ENCODE measurements around the gene MTFR1L. TPM values are rescaled to one million over a fixed set of nuclear protein-coding genes. Genes with fewer than 3 reads are reported as not detected.

The MTFR1L gene
- total RNA-seq, 1 donor: 46.6 TPM

DNA sequence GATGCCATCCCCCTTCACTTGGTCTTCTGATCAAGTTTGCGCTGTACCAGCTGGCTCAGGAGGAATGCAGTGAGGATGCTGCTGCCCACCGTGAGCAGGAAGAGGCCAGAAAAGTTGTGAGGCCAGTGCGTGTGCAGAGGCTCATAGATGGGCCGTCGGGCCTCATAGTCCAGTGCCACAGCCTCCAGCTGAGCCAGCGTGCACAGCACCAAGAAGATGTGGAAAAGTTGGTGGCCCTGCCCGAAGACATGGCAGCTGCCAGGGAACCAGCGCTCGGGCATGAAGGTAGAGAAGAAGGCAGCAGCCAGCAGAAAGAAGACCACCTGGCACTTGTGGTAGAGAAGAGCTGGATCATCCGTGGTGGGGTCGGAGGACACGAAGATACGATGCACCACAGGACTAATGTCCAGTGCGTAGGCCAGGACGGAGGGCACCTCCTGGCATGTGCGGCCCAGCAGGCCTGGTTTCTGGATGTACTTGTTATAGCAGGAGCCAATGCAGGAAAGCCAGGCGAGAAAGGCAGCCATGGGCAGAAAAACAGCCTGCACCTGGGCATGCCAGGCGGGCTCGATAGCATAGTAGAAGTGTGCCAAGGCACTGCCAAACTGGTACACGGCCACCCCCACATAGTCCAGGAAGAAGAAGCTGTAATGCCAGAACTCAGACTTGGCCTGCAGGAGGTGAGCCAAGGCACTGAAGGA, 43.2 kb downstream of the MTFR1L start:
- no peak for DNase-seq (ENCODE audit: low read depth)
- no peak overlapping the region for H3K4me3 ChIP-seq (ENCODE audit: low read depth, low read length)
- no peak for TF ChIP-seq CTCF (IDR thresholded peaks at IDR 0.05; ENCODE audit: insufficient read depth, low read depth, low read length)

DNA sequence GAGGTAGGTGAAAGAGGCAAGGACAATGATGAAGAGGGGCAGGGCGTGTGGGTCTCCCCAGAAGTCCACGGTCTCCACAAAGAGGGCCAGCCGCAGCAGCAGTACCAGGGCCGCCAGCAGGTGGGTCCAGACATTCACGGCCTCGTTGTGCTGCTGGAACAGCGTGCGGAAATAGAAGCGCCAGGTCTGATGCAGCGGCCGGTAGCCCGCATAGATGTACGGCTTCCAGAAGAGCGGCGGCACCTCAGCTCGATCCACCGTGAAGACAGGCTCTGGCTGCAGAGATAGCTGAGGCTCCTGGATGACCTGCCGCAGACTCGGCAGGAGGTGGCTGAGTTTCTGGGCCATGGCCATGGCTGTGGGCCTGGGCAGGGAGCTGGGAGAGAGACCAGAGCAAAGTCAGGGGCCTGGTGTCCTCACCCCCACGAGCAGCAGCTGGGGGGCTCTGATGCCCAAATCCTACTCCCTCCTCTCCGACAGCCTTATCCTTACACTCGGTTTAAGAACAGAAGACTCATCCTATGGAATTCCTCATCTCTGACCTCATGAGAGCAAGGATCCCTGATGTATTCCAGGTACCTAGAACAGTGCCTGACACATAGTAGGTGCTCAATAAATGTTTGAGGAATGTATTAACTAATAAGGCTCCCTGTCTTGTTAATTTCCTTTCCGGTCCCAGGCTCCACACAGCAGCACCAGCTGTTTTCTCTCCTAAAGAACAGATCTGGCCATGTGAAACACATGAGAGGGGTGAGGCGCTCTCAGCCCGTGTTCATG, 43.9 kb downstream of the MTFR1L start:
- no peak for TF ChIP-seq CTCF (IDR thresholded peaks at IDR 0.05; ENCODE audit: insufficient read depth, low read depth, low read length)
- DNase-seq (ENCODE audit: low read depth): no peak
- H3K4me3 ChIP-seq (ENCODE audit: low read depth, low read length): no peak overlapping the region

GRCh38 chr1:25864434-25864833, 44.7 kb downstream of the MTFR1L start:
- no peak for TF ChIP-seq CTCF (IDR thresholded peaks at IDR 0.05; ENCODE audit: insufficient read depth, low read depth, low read length)
- no peak for DNase-seq (ENCODE audit: low read depth)
- H3K4me3 ChIP-seq (ENCODE audit: low read depth, low read length): no peak overlapping the region

DNA sequence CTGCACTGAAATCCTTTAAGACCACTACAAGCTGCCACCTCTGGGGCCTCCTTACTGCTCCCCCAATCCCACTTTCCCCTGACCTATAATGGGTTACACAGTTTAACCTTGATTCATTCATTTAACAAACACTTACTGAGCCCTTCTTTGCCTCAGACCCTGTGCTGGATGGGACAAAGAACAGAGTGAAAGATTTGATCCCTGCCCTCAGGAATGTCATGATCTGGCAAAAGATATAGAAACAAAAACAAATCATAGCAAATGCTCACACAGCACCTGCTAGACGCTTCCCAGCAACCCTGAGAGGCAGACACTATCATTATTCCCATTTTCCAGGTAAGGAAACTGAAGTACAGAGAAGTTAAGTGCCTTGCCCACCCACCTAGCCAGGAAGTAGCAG, 46.5 kb downstream of the MTFR1L start:
- DNase-seq (ENCODE audit: low read depth): no peak
- H3K4me3 ChIP-seq (ENCODE audit: low read depth, low read length): no peak overlapping the region
- TF ChIP-seq CTCF (IDR thresholded peaks at IDR 0.05; ENCODE audit: insufficient read depth, low read depth, low read length): no peak

DNA sequence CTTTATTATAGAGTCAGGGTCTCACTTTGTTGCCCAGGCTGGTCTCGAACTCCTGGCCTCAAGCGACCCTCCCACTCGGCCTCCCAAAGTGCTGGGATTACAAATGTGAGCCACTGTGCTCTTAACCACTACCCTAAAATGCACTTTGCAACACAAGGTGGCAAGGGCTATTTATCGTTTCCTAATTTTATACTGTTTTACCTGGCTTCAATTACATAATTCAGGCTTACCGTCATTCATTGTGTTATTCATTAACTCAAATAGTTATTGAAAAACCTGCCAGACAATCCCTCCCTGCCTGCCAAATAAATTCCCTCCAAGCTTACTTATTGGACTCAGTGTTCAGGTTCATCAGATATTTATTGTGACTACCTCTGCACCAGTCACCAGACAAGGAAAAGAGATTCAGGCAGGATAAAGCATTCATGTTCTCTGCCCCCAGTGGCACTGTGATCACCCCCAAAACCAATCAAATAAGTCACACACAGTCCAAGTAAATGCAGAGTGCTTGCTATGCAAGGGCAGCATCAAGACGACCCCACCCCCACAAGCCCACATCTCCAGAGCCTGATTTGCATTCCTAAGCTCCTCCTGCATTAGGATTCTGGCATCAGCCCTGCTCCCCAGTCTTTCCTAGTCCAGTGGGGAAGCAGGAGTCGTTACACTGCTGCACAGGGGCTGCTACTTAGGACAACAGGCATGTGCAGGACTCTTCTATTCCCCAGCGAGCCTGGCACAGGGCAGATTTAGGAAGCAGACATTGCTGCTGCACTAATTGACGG, 47.6 kb downstream of the MTFR1L start:
- H3K4me3 ChIP-seq (ENCODE audit: low read depth, low read length): no peak overlapping the region
- no peak for TF ChIP-seq CTCF (IDR thresholded peaks at IDR 0.05; ENCODE audit: insufficient read depth, low read depth, low read length)
- no peak for DNase-seq (ENCODE audit: low read depth)

- DNase-seq (ENCODE audit: low read depth): no peak
- no peak for TF ChIP-seq CTCF (IDR thresholded peaks at IDR 0.05; ENCODE audit: insufficient read depth, low read depth, low read length)
- H3K4me3 ChIP-seq (ENCODE audit: low read depth, low read length): no peak overlapping the region
Measured at GRCh38 chr1:25869909-25870606, 50.3 kb downstream of the MTFR1L start.

All from fibroblast of villous mesenchyme (primary cell).